ENCODE measurements around the gene MAP3K20.

The MAP3K20 gene

GRCh38 chr2:173187941-173188788, 112.5 kb downstream of the MAP3K20 start:
- no peak overlapping the region for H3K4me3 ChIP-seq (ENCODE audit: low read depth, low read length)
- no peak overlapping the region for H3K27ac ChIP-seq
- in situ Hi-C loops (cut with HindIII; ENCODE audit: low pct_ligation_motif_present, low sequenced_read_pairs): no loop called here
- peak; percentile 62 for DNase-seq
- H3K36me3 ChIP-seq (replicated peaks): no peaks in the 10 kb centered on the region
- no peaks in the 10 kb centered on the region for H3K27me3 ChIP-seq (replicated peaks)
- TF ChIP-seq, protein P1, sequence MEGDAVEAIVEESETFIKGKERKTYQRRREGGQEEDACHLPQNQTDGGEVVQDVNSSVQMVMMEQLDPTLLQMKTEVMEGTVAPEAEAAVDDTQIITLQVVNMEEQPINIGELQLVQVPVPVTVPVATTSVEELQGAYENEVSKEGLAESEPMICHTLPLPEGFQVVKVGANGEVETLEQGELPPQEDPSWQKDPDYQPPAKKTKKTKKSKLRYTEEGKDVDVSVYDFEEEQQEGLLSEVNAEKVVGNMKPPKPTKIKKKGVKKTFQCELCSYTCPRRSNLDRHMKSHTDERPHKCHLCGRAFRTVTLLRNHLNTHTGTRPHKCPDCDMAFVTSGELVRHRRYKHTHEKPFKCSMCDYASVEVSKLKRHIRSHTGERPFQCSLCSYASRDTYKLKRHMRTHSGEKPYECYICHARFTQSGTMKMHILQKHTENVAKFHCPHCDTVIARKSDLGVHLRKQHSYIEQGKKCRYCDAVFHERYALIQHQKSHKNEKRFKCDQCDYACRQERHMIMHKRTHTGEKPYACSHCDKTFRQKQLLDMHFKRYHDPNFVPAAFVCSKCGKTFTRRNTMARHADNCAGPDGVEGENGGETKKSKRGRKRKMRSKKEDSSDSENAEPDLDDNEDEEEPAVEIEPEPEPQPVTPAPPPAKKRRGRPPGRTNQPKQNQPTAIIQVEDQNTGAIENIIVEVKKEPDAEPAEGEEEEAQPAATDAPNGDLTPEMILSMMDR (IDR thresholded peaks at IDR 0.05; ENCODE audit: low read depth, low read length, missing control alignments): no peak

GRCh38 chr2:173191601-173192000, 116.0 kb downstream of the MAP3K20 start:
- peak; percentile 22 for DNase-seq
- H3K27me3 ChIP-seq (replicated peaks): no peaks in the 10 kb centered on the region
- in situ Hi-C loops (cut with HindIII; ENCODE audit: low pct_ligation_motif_present, low sequenced_read_pairs): no loop called here
- H3K4me3 ChIP-seq (ENCODE audit: low read depth, low read length): no peak overlapping the region
- TF ChIP-seq, protein P1 (IDR thresholded peaks at IDR 0.05; ENCODE audit: low read depth, low read length, missing control alignments): no peak
- no peak overlapping the region for H3K27ac ChIP-seq
- H3K36me3 ChIP-seq (replicated peaks): no peaks in the 10 kb centered on the region

GRCh38 chr2:173192071-173192470, 116.4 kb downstream of the MAP3K20 start:
- no peaks in the 10 kb centered on the region for H3K27me3 ChIP-seq (replicated peaks)
- no peaks in the 10 kb centered on the region for H3K36me3 ChIP-seq (replicated peaks)
- no peak overlapping the region for H3K4me3 ChIP-seq (ENCODE audit: low read depth, low read length)
- no peak overlapping the region for H3K27ac ChIP-seq
- no peak for DNase-seq
- in situ Hi-C loops (cut with HindIII; ENCODE audit: low pct_ligation_motif_present, low sequenced_read_pairs): no loop called here
- TF ChIP-seq, protein P1 (IDR thresholded peaks at IDR 0.05; ENCODE audit: low read depth, low read length, missing control alignments): no peak

DNA sequence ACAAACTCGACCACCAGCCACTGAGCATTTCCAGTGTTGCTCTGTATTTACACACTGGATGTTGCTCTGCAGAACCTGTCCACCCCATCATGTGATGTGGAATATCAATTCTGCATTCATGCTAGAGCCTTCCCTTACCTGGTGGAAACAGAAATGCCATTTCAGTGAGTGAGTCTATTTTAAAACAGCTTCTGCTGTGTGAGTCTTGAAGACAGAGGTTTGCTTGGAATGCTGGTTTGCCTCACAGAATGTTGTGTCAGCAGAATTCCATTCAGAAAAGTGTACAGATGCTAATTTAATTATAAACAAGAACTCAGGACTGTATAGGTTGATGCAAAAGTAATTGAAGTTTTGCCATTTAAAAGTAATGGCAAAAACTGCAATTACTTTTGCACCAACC, 118.3 kb downstream of the MAP3K20 start:
- TF ChIP-seq, protein P1 (IDR thresholded peaks at IDR 0.05; ENCODE audit: low read depth, low read length, missing control alignments): no peak
- Histone ChIP-seq H3K27me3 (replicated peaks) (no peaks in the 10 kb centered on the region), H3K4me3 (ENCODE audit: low read depth, low read length) (no peak overlapping the region), H3K36me3 (replicated peaks) (no peaks in the 10 kb centered on the region), H3K27ac (no peak overlapping the region)
- in situ Hi-C loops (cut with HindIII; ENCODE audit: low pct_ligation_motif_present, low sequenced_read_pairs): no loop called here
- DNase-seq: peak; percentile 25

- H3K36me3 ChIP-seq (replicated peaks): no peaks in the 10 kb centered on the region
- no peaks in the 10 kb centered on the region for H3K27me3 ChIP-seq (replicated peaks)
- no peak overlapping the region for H3K4me3 ChIP-seq (ENCODE audit: low read depth, low read length)
- DNase-seq: no peak
- in situ Hi-C loops (cut with HindIII; ENCODE audit: low pct_ligation_motif_present, low sequenced_read_pairs): no loop called here
- TF ChIP-seq, protein P1 (IDR thresholded peaks at IDR 0.05; ENCODE audit: low read depth, low read length, missing control alignments): no peak
- no peak overlapping the region for H3K27ac ChIP-seq
Measured at GRCh38 chr2:173195100-173195499, 119.5 kb downstream of the MAP3K20 start.

All from brain microvascular endothelial cell (primary cell).